ENCODE measurements around the gene UBXN6.

- TF ChIP-seq CTCF (IDR thresholded peaks at IDR 0.05) (no peak), POLR2A (IDR thresholded peaks at IDR 0.05) (no peak), POLR2AphosphoS5 (IDR thresholded peaks at IDR 0.05) (no peak), EP300 (IDR thresholded peaks at IDR 0.05) (no peak)
Measured at GRCh38 chr19:4443966-4444764, 13.4 kb downstream of the UBXN6 start.
